Kidney (tissue), 14 donors: Measurements from ENCODE around the gene FAM209A. TPM values are rescaled to one million over a fixed set of nuclear protein-coding genes. Genes with fewer than 3 reads are reported as not detected.

Experiments
- DNase-seq, 5 donors: peaks; one replicate each; pipeline ENCODE4 v3.0.0-alpha.2; 2013 to 2020
- FAIRE-seq: peaks from 2 replicates; lab custom pipeline; 2012; peaks lifted over from hg19 to GRCh38; lab: Jason Lieb, UNC
- H3K27ac ChIP-seq, 2 donors: one replicate each; pipeline ENCODE4 v1.7.0; 2013; ENCODE audit warnings: low read depth in 2 of 2, low read length in 2 of 2, inconsistent platforms in 1 of 2
- H3K27me3 ChIP-seq: one replicate; pipeline ENCODE4 v1.7.1; 2013; ENCODE audit warnings: low read length, inconsistent platforms; ENCODE audit not compliant: control insufficient read depth, insufficient read depth
- H3K36me3 ChIP-seq, 3 donors: one replicate each; pipeline versions ENCODE4 v1.7.0 to v1.7.1; 2013; ENCODE audit warnings: low read length in 3 of 3, control low read depth in 1 of 3, inconsistent platforms in 1 of 3; ENCODE audit not compliant: insufficient read depth in 3 of 3, control insufficient read depth in 2 of 3
- H3K4me1 ChIP-seq, 3 donors: one replicate each; pipeline versions ENCODE4 v1.7.0 to v1.7.1; 2013; ENCODE audit warnings: low read length in 3 of 3, inconsistent platforms in 1 of 3, low read depth in 1 of 3; ENCODE audit not compliant: control insufficient read depth in 2 of 3, insufficient read depth in 2 of 3
- H3K4me3 ChIP-seq, 3 donors: one replicate each; pipeline versions ENCODE4 v1.7.0 to v1.8.1; 2013; ENCODE audit warnings: low read length in 3 of 3, control low read depth in 1 of 3, inconsistent platforms in 1 of 3
- H3K9ac ChIP-seq, 3 donors: one replicate each; pipeline versions ENCODE4 v1.7.0 to v1.7.1; 2013; ENCODE audit warnings: low read length in 3 of 3, control low read depth in 1 of 3, inconsistent platforms in 1 of 3
- H3K9me3 ChIP-seq, 3 donors: one replicate each; pipeline versions ENCODE4 v1.7.0 to v1.7.1; 2013; ENCODE audit warnings: low read length in 3 of 3, control low read depth in 1 of 3, inconsistent platforms in 1 of 3; ENCODE audit not compliant: control insufficient read depth in 2 of 3, insufficient read depth in 1 of 3
- intact Hi-C: fragments of 100-400 bp; cut with DNase I; formaldehyde crosslinking; loops from one replicate; pipeline ENCODE4 v1.11.1; 2022
- polyA plus RNA-seq: library from polyadenylated mRNA; stranded (reverse); fragments of 350-450 nt; fragmentation: Illumina TruSeq; extraction: RNeasy Lipid Tissue Mini Kit (QIAGEN cat#74804); gene quantifications from one replicate; pipeline ENCODE4 v1.2.3, GENCODE V29; 2014; ENCODE audit warnings: low read depth, low replicate concordance; ENCODE audit not compliant: insufficient read depth
- total RNA-seq: library from RNA; stranded (reverse); fragmentation: NEBNext Ultra II Directional; extraction: Animal tissue kit (Norgen Biotek cat#: 25700); gene quantifications from one replicate; pipeline ENCODE4 v1.2.1, GENCODE V29; 2021
- TF ChIP-seq, protein P1 (sequence below): IDR thresholded peaks from 3 replicates; pipeline ENCODE4 v1.5.1; 2012; ENCODE audit warnings: mild to moderate bottlenecking, moderate library complexity, borderline replicate concordance; ENCODE audit not compliant: insufficient read depth; ENCODE audit errors: extremely low read depth
- donor health status: control.
- donor health status: control.
- donor health status: control.
- donor health status: control.
- donor health status: control.
- donor health status: DM: yes; HTN: yes; CAD: no.
- donor health status: Normal renal cell carcinoma (clear cell type).

The FAM209A gene
- total and polyA plus RNA-seq, 2 donors from 2014 or later, result 0.38 TPM; not detected in 1

DNA sequence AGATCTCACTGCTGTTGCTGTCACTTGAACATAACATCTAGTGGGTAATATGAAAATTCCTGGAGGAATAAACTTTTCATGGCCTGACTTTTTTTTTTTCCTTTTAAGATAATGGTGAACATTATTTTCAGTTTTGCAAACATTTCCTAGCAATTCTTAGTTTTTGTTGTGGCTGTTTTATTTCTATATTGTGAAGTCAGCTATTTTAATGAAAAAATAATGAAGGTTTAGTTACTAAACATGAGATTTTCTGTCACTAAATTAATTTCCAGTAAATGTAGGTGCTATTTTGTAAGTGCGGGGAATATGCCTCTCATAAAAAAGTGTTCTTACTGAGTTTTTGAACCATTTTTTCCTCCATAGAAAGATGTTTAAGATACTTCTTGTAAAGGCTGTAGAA is 23.4 kb upstream of the FAM209A start:
- TF ChIP-seq, protein P1, sequence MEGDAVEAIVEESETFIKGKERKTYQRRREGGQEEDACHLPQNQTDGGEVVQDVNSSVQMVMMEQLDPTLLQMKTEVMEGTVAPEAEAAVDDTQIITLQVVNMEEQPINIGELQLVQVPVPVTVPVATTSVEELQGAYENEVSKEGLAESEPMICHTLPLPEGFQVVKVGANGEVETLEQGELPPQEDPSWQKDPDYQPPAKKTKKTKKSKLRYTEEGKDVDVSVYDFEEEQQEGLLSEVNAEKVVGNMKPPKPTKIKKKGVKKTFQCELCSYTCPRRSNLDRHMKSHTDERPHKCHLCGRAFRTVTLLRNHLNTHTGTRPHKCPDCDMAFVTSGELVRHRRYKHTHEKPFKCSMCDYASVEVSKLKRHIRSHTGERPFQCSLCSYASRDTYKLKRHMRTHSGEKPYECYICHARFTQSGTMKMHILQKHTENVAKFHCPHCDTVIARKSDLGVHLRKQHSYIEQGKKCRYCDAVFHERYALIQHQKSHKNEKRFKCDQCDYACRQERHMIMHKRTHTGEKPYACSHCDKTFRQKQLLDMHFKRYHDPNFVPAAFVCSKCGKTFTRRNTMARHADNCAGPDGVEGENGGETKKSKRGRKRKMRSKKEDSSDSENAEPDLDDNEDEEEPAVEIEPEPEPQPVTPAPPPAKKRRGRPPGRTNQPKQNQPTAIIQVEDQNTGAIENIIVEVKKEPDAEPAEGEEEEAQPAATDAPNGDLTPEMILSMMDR, result no peak
- no peak overlapping the region for H3K4me3 ChIP-seq
- intact Hi-C loops, result no loop called here
- H3K9ac ChIP-seq, result no peak overlapping the region
- H3K36me3 ChIP-seq, result peaks cover 0 to 5% (median 2%) of the 10 kb centered on the region in 3 donors
- no peaks in the 10 kb centered on the region for H3K9me3 ChIP-seq
- H3K4me1 ChIP-seq, result no peaks in the 10 kb centered on the region
- H3K27ac ChIP-seq, result no peak overlapping the region
- DNase-seq (no peak), FAIRE-seq (no peak)
- no peaks in the 10 kb centered on the region for H3K27me3 ChIP-seq

DNA sequence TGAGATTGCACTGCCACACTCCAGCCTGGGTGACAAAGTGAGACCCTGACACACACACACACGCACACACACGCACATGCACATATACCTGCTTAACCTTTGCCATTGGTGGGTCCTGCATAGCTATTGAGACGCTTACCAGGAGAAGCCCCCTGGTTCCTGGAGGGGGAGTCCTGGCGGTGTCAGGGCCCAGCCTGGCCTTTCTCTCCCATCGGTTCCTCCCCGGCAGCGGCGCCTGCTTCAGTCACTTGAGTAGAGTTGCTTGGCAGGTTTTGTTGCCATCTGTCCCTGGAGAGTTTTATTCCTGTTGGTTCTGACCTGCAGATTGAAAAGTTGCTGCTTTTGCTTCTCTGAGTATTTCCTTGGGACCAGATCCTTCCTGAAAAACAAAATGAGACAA is 20.6 kb upstream of the FAM209A start:
- Histone ChIP-seq H3K27ac (no peak overlapping the region), H3K9me3 (no peaks in the 10 kb centered on the region), H3K27me3 (no peaks in the 10 kb centered on the region), H3K9ac (no peak overlapping the region), H3K36me3 (peaks cover 0 to 2% (median 0%) of the 10 kb centered on the region in 3 donors), H3K4me1 (no peaks in the 10 kb centered on the region), H3K4me3 (no peak overlapping the region)
- FAIRE-seq (no peak), DNase-seq (no peak)
- TF ChIP-seq, protein P1, result no peak
- intact Hi-C loops, result no loop called here

DNA sequence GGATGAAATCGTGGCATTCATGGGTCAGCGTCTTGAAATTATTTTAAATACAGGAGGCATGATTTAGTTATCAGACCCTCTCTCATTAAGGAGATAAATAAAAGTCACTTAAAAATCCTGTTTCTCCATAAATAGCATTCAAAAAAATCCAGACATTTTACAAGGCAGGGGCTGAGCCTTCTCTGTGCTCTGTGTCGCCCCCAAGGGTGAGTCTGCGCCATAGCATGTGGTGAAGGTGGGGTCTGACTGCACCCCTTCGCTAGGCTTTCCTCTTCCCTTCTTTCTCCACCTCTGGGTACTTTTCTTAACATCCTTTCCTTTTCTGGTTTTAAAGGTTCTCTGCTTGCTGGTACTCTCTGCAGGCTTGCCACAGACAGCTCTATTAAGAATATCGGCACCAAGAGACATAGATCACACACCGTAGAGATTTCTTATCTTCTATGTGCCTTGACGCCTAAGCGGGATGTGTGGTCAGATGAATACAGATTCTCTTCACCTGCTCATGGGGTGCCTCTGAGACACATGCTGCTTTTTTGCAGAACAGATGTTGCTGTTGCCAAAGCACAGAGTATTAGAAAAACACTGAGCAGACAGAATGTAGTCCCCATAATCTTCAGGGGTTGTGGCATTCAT is 20.1 kb upstream of the FAM209A start:
- no peaks in the 10 kb centered on the region for H3K4me1 ChIP-seq

More for the DNA sequence above, 20.1 kb upstream of the FAM209A start:
- intact Hi-C loops, result no loop called here
- Histone ChIP-seq H3K27me3 (no peaks in the 10 kb centered on the region), H3K36me3 (peaks cover 0 to 2% (median 0%) of the 10 kb centered on the region in 3 donors), H3K9me3 (no peaks in the 10 kb centered on the region), H3K27ac (no peak overlapping the region), H3K4me3 (no peak overlapping the region), H3K9ac (no peak overlapping the region)
- TF ChIP-seq, protein P1, result no peak
- DNase-seq (no peak), FAIRE-seq (no peak)
